AG04450 (cell line): ENCODE data around the gene CDH13. TPM values are rescaled to one million over a fixed set of nuclear protein-coding genes. Genes with fewer than 3 reads are reported as not detected.

Experiments
- CTCF ChIA-PET: fragments of 300-600, 350-600 bp; formaldehyde crosslinking; extraction: SDS; loops from one replicate; lab custom pipeline; 2022; ENCODE audit warnings: antibody characterized with exemption, inconsistent platforms; lab: Charles Lee
- POLR2A ChIA-PET: fragments of 350-600 bp; formaldehyde crosslinking; extraction: SDS; loops from one replicate; lab custom pipeline; 2021; ENCODE audit warnings: antibody characterized with exemption, inconsistent platforms; lab: Yijun Ruan, JAX
- DNase-seq: peaks from one replicate; pipeline ENCODE4 v3.0.0-alpha.2; 2011; ENCODE audit warnings: low read depth, low spot score
- H3K27ac ChIP-seq: one replicate; pipeline ENCODE4 v1.5.1; 2012; ENCODE audit warnings: low read depth, low read length, control low read depth
- H3K27me3 ChIP-seq: one replicate; pipeline ENCODE4 v1.6.0; 2012; ENCODE audit warnings: low read length; ENCODE audit not compliant: control insufficient read depth, insufficient read depth
- H3K4me3 ChIP-seq: 2 replicates; pipeline ENCODE4 v1.5.1; 2011; ENCODE audit warnings: mild to moderate bottlenecking, low read depth, low read length, control low read depth
- H3K9me3 ChIP-seq: 2 replicates; pipeline ENCODE4 v1.5.1; 2012; ENCODE audit warnings: low read length; ENCODE audit not compliant: control insufficient read depth, insufficient read depth
- polyA plus RNA-seq: library from polyadenylated mRNA; depleted of rRNA; stranded (reverse); fragments of >200 nt; gene quantifications from 2 replicates; pipeline ENCODE4 v1.2.3, GENCODE V29; 2011
- TF ChIP-seq, protein P1 (sequence below): IDR thresholded peaks from 2 replicates; pipeline ENCODE4 v1.5.1; 2011; ENCODE audit warnings: low read depth, low read length, control low read depth, inconsistent platforms

Gene CDH13
- polyA plus RNA-seq, 1 experiment = 55.0 TPM

- POLR2A ChIA-PET = interaction anchor here (1.3 kb wide), 1 partner anchor 10 kb away, joined by 4 read pairs; no protein-coding TSS in a partner anchor
- Histone ChIP-seq H3K4me3 (no peak overlapping the region), H3K27me3 (no peaks in the 10 kb centered on the region), H3K27ac (no peak overlapping the region), H3K9me3 (no peaks in the 10 kb centered on the region)
- DNase-seq = no peak
- TF ChIP-seq, protein P1, sequence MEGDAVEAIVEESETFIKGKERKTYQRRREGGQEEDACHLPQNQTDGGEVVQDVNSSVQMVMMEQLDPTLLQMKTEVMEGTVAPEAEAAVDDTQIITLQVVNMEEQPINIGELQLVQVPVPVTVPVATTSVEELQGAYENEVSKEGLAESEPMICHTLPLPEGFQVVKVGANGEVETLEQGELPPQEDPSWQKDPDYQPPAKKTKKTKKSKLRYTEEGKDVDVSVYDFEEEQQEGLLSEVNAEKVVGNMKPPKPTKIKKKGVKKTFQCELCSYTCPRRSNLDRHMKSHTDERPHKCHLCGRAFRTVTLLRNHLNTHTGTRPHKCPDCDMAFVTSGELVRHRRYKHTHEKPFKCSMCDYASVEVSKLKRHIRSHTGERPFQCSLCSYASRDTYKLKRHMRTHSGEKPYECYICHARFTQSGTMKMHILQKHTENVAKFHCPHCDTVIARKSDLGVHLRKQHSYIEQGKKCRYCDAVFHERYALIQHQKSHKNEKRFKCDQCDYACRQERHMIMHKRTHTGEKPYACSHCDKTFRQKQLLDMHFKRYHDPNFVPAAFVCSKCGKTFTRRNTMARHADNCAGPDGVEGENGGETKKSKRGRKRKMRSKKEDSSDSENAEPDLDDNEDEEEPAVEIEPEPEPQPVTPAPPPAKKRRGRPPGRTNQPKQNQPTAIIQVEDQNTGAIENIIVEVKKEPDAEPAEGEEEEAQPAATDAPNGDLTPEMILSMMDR = no peak
- CTCF ChIA-PET = interaction anchor here (1.6 kb wide), 1 partner anchor 12 kb away, joined by 5 read pairs; no protein-coding TSS in a partner anchor
These were observed 16.4 kb downstream of the CDH13 start for GRCh38 chr16:82643136-82643535.

DNA sequence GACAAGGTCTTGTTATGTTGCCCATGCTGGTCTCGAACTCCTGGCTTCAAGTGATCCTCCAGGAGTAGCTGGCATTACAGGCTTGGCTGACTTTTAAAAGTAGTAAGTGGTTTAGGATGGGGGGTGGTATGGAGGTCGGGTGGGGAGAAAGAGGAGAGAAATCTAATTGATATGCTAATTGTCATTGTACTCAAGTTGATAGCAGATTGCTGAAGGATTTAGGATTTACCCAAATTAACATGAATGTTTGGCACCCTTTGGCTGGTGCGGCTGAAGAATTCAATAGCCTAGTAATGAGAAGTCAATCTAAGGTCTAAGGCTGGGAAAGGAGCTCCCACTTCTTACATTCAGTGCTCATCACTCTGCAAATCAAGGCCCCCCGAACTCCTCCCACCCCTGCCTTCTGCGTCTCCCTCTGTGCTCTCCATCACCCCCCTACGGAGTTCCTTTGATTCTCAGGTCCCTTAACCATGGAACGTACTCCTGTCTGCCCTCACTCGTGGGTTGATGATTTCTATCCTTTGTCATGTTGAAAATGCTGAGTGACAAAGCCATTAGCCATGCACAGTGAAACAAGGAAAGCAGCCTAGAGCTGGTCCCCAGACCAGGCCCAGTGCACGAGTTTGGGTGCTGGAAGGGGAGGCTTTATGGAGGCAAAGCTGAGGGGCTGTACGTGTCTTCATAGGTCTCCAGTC is 17.3 kb downstream of the CDH13 start:
- Histone ChIP-seq H3K4me3 (no peak overlapping the region), H3K27me3 (no peaks in the 10 kb centered on the region), H3K27ac (no peak overlapping the region), H3K9me3 (no peaks in the 10 kb centered on the region)
- POLR2A ChIA-PET = interaction anchor here (1.3 kb wide), 1 partner anchor 9 kb away, joined by 4 read pairs; no protein-coding TSS in a partner anchor
- CTCF ChIA-PET = interaction anchor here (0.6 to 1.6 kb wide), 2 partner anchors 13 to 703 kb away, joined by 3 to 5 read pairs; no protein-coding TSS in a partner anchor
- no peak for DNase-seq
- TF ChIP-seq, protein P1 = no peak

GRCh38 chr16:82646504-82646903 is 19.7 kb downstream of the CDH13 start:
- Histone ChIP-seq H3K4me3 (no peak overlapping the region), H3K27ac (no peak overlapping the region), H3K9me3 (no peaks in the 10 kb centered on the region), H3K27me3 (no peaks in the 10 kb centered on the region)
- ChIA-PET POLR2A (no interaction called here), CTCF (interaction anchor here (1.6 kb wide), 1 partner anchor 16 kb away, joined by 6 read pairs; no protein-coding TSS in a partner anchor)
- no peak for DNase-seq
- TF ChIP-seq, protein P1 = no peak

GRCh38 chr16:82649766-82650165 is 23.0 kb downstream of the CDH13 start:
- Histone ChIP-seq H3K27me3 (no peaks in the 10 kb centered on the region), H3K9me3 (no peaks in the 10 kb centered on the region), H3K27ac (no peak overlapping the region), H3K4me3 (no peak overlapping the region)
- DNase-seq = no peak
- CTCF ChIA-PET = interaction anchor here (0.6 to 2.4 kb wide), 2 partner anchors 9 to 405 kb away, joined by 3 to 20 read pairs; no protein-coding TSS in a partner anchor
- POLR2A ChIA-PET = no interaction called here
- TF ChIP-seq, protein P1 = no peak

- POLR2A ChIA-PET = no interaction called here
- Histone ChIP-seq H3K27me3 (no peaks in the 10 kb centered on the region), H3K27ac (no peak overlapping the region), H3K4me3 (no peak overlapping the region), H3K9me3 (no peaks in the 10 kb centered on the region)
- TF ChIP-seq, protein P1 = no peak
- no peak for DNase-seq
- CTCF ChIA-PET = interaction anchor here (2.4 kb wide), 1 partner anchor 10 kb away, joined by 20 read pairs; no protein-coding TSS in a partner anchor
These were observed 24.0 kb downstream of the CDH13 start for GRCh38 chr16:82650804-82651203.
